ENCODE data around the gene CLMN. TPM values are rescaled to one million over a fixed set of nuclear protein-coding genes. Genes with fewer than 3 reads are reported as not detected.

CLMN gene
- total RNA-seq, 1 donor from 2014 or later = 26.8 TPM

- DNase-seq = peak; percentile 61
- intact Hi-C loops (cut with DNase I) = no loop called here
- H3K4me1 ChIP-seq = no peaks in the 10 kb centered on the region
- peak; percentile 71 for TF ChIP-seq CTCF (IDR thresholded peaks at IDR 0.05)
- no peak overlapping the region for H3K27ac ChIP-seq
- H3K9me3 ChIP-seq = no peaks in the 10 kb centered on the region
- no peaks in the 10 kb centered on the region for H3K36me3 ChIP-seq
- peak; percentile 79 to 83 for ATAC-seq
- H3K4me3 ChIP-seq = no peak overlapping the region
- H3K27me3 ChIP-seq (ENCODE audit: low read depth) = peaks cover 28% of the 10 kb centered on the region
These were observed 41.8 kb upstream of the CLMN start for GRCh38 chr14:95361373-95362137.

GRCh38 chr14:95360828-95361227 is 41.1 kb upstream of the CLMN start:
- no peak overlapping the region for H3K27ac ChIP-seq
- peaks cover 28% of the 10 kb centered on the region for H3K27me3 ChIP-seq (ENCODE audit: low read depth)
- DNase-seq (no peak), ATAC-seq (no peak)
- intact Hi-C loops (cut with DNase I) = no loop called here
- no peaks in the 10 kb centered on the region for H3K36me3 ChIP-seq
- H3K4me3 ChIP-seq = no peak overlapping the region
- H3K4me1 ChIP-seq = no peaks in the 10 kb centered on the region
- no peak for TF ChIP-seq CTCF (IDR thresholded peaks at IDR 0.05)
- H3K9me3 ChIP-seq = no peaks in the 10 kb centered on the region

GRCh38 chr14:95359994-95360826 is 40.5 kb upstream of the CLMN start:
- intact Hi-C loops (cut with DNase I) = no loop called here
- Histone ChIP-seq H3K4me3 (no peak overlapping the region), H3K27ac (no peak overlapping the region), H3K27me3 (ENCODE audit: low read depth) (peaks cover 28% of the 10 kb centered on the region), H3K9me3 (peaks cover 2% of the 10 kb centered on the region), H3K4me1 (no peaks in the 10 kb centered on the region), H3K36me3 (no peaks in the 10 kb centered on the region)
- no peak for TF ChIP-seq CTCF (IDR thresholded peaks at IDR 0.05)
- DNase-seq = no peak
- peak in 1 of 2 donors; percentile 43 for ATAC-seq

- H3K4me3 ChIP-seq = no peak overlapping the region
- H3K9me3 ChIP-seq = peaks cover 14% of the 10 kb centered on the region
- no peak for TF ChIP-seq CTCF (IDR thresholded peaks at IDR 0.05)
These were observed 36.6 kb upstream of the CLMN start for GRCh38 chr14:95356245-95356869.

GRCh38 chr14:95355422-95355821 is 35.7 kb upstream of the CLMN start:
- Histone ChIP-seq H3K27me3 (ENCODE audit: low read depth) (peaks cover 4% of the 10 kb centered on the region), H3K9me3 (peaks cover 14% of the 10 kb centered on the region), H3K4me1 (no peaks in the 10 kb centered on the region), H3K4me3 (no peak overlapping the region), H3K36me3 (no peaks in the 10 kb centered on the region), H3K27ac (no peak overlapping the region)
- no peak for ATAC-seq
- intact Hi-C loops (cut with DNase I) = no loop called here
- TF ChIP-seq CTCF (IDR thresholded peaks at IDR 0.05) = no peak
- no peak for DNase-seq

More at GRCh38 chr14:95356245-95356869, 36.6 kb upstream of the CLMN start:
- no peak overlapping the region for H3K27ac ChIP-seq
- no peaks in the 10 kb centered on the region for H3K4me1 ChIP-seq
- peaks cover 13% of the 10 kb centered on the region for H3K27me3 ChIP-seq (ENCODE audit: low read depth)
- DNase-seq (no peak), ATAC-seq (no peak)
- H3K36me3 ChIP-seq = no peaks in the 10 kb centered on the region
- intact Hi-C loops (cut with DNase I) = no loop called here

Measured in lower lobe of right lung (tissue), 2 donors.